ENCODE data around the gene PTPN4. TPM values are rescaled to one million over a fixed set of nuclear protein-coding genes. Genes with fewer than 3 reads are reported as not detected.

PTPN4 gene
- total RNA-seq, 1 donor from 2014 or later, result 46.9 TPM

GRCh38 chr2:119760237-119760955 lies 674 bp downstream of the PTPN4 start:
- DNase-seq (ENCODE audit: extremely low read depth, low read depth, low spot score), result no peak

GRCh38 chr2:119760956-119761275 lies 1.2 kb downstream of the PTPN4 start:
- no peak for DNase-seq (ENCODE audit: extremely low read depth, low read depth, low spot score)

- DNase-seq (ENCODE audit: extremely low read depth, low read depth, low spot score), result no peak
These were observed 5.1 kb downstream of the PTPN4 start for GRCh38 chr2:119764832-119765231.

GRCh38 chr2:119765433-119766002 lies 5.8 kb downstream of the PTPN4 start:
- DNase-seq (ENCODE audit: extremely low read depth, low read depth, low spot score), result no peak

GRCh38 chr2:119766944-119767343 lies 7.2 kb downstream of the PTPN4 start:
- DNase-seq (ENCODE audit: extremely low read depth, low read depth, low spot score), result no peak

GRCh38 chr2:119768742-119769141 lies 9.0 kb downstream of the PTPN4 start:
- no peak for DNase-seq (ENCODE audit: extremely low read depth, low read depth, low spot score)

GRCh38 chr2:119769645-119770044 lies 9.9 kb downstream of the PTPN4 start:
- DNase-seq (ENCODE audit: extremely low read depth, low read depth, low spot score), result no peak

- DNase-seq (ENCODE audit: extremely low read depth, low read depth, low spot score), result no peak
These were observed 11.6 kb downstream of the PTPN4 start for GRCh38 chr2:119771331-119771730.

- no peak for DNase-seq (ENCODE audit: extremely low read depth, low read depth, low spot score)
These were observed 12.4 kb downstream of the PTPN4 start for GRCh38 chr2:119772128-119772527.

- DNase-seq (ENCODE audit: extremely low read depth, low read depth, low spot score), result no peak
These were observed 13.0 kb downstream of the PTPN4 start for GRCh38 chr2:119772767-119773166.

- DNase-seq (ENCODE audit: extremely low read depth, low read depth, low spot score), result no peak
These were observed 14.3 kb downstream of the PTPN4 start for GRCh38 chr2:119774026-119774425.

- DNase-seq (ENCODE audit: extremely low read depth, low read depth, low spot score), result no peak
These were observed 15.4 kb downstream of the PTPN4 start for GRCh38 chr2:119775102-119775501.

GRCh38 chr2:119782308-119783027 lies 22.7 kb downstream of the PTPN4 start:
- no peak for DNase-seq (ENCODE audit: extremely low read depth, low read depth, low spot score)

- DNase-seq (ENCODE audit: extremely low read depth, low read depth, low spot score), result no peak
These were observed 25.2 kb downstream of the PTPN4 start for GRCh38 chr2:119784876-119785275.

- DNase-seq (ENCODE audit: extremely low read depth, low read depth, low spot score), result no peak
These were observed 26.6 kb downstream of the PTPN4 start for GRCh38 chr2:119786295-119786694.

- no peak for DNase-seq (ENCODE audit: extremely low read depth, low read depth, low spot score)
These were observed 29.0 kb downstream of the PTPN4 start for GRCh38 chr2:119788752-119789151.

- DNase-seq (ENCODE audit: extremely low read depth, low read depth, low spot score), result no peak
These were observed 30.7 kb downstream of the PTPN4 start for GRCh38 chr2:119790466-119790865.

- no peak for DNase-seq (ENCODE audit: extremely low read depth, low read depth, low spot score)
These were observed 33.2 kb downstream of the PTPN4 start for GRCh38 chr2:119792907-119793312.

GRCh38 chr2:119794237-119794636 lies 34.5 kb downstream of the PTPN4 start:
- DNase-seq (ENCODE audit: extremely low read depth, low read depth, low spot score), result no peak

GRCh38 chr2:119795309-119796303 lies 35.9 kb downstream of the PTPN4 start:
- no peak for DNase-seq (ENCODE audit: extremely low read depth, low read depth, low spot score)

- DNase-seq (ENCODE audit: extremely low read depth, low read depth, low spot score), result no peak
These were observed 40.7 kb downstream of the PTPN4 start for GRCh38 chr2:119800376-119800902.

All from glomerular endothelial cell (primary cell).